ENCODE data around the gene MRPL51. TPM values are rescaled to one million over a fixed set of nuclear protein-coding genes. Genes with fewer than 3 reads are reported as not detected.

MRPL51 gene
- 80.0 and 92.2 TPM in 2 replicates for total RNA-seq

DNA sequence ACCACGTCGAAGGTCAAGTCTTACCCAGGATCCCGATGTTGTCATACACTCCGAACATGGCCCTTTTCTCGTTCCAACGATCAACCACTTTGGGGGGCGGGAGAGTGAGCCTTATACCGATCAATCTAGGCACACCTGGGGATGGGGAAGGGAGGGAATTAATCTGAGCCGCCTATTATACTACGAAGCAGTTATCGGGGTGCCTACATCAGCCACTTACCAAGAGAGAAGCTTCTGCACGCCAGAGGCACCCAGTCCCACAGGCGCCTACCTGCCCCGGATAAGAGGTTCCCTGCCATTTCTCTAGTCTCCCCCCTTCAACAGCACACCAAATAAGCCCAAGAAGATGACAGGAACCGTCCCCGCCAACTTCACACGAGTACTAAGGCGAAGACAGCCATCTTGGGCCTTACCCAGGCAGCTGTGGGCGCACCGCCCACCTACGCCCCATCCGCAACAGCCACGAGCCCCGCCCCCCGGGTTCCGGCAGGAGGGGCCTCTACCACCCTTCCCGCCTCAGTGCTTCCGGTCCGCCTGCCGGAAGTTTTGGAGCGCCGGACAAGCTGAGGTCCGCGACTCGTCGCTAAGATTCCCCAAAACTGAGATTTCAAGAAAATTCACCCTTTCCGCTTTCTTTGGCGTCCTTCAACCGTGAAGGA lies at the start of gene MRPL51:
TSS of gene MRPL51 (minus strand) at position 425 of the 659 bp plus-strand sequence. CDS start at position 299, 126 bp downstream.

DNA sequence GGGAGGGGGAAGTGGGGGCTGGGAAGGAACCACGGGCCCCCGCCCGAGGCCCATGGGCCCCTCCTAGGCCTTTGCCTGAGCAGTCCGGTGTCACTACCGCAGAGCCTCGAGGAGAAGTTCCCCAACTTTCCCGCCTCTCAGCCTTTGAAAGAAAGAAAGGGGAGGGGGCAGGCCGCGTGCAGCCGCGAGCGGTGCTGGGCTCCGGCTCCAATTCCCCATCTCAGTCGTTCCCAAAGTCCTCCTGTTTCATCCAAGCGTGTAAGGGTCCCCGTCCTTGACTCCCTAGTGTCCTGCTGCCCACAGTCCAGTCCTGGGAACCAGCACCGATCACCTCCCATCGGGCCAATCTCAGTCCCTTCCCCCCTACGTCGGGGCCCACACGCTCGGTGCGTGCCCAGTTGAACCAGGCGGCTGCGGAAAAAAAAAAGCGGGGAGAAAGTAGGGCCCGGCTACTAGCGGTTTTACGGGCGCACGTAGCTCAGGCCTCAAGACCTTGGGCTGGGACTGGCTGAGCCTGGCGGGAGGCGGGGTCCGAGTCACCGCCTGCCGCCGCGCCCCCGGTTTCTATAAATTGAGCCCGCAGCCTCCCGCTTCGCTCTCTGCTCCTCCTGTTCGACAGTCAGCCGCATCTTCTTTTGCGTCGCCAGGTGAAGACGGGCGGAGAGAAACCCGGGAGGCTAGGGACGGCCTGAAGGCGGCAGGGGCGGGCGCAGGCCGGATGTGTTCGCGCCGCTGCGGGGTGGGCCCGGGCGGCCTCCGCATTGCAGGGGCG lies 41.0 kb upstream of the MRPL51 start, which contains the start of gene GAPDH:
TSS of gene GAPDH (plus strand) at position 595 of the 772 bp plus-strand sequence. CDS start 316 bp downstream, outside the sequence.

DNA sequence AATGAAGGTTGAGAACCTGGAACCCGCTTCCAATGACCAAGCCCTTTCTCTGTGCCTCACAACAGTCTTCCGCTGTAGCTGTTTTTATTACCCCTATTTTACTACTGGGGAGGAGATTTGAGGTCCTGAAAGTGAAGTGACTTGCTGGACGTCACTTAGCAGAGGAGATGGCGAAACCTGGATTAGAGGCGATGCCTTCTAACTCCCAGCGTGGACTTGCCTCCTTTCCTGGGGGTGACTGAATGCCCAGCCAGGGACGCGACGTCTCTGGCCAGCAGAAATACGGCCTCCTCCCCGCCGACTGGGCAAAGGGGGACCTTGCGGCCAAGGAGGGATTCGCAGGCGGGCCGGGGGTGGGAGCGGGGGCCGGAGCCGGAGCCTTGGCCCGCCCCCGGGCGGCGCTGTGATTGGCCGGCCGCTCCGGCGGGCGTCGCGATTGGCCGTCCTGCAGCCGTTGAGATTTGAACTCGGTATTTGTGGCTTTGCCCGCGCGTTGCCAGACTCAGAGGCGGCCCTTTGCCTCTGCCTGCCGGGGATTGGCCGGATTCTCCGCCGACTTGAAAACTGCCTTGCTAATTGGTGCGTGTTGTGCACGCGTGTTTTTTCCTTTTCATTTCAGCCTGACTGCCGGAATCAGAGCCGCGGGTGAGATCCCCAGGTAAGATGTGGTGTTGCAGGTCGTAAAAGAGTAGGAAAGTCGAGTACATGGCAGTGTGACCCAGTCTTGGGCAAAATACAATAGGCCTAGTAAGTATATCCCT lies 615 bp upstream of the MRPL51 start, which contains the start of gene NCAPD2:
TSS of gene NCAPD2 (plus strand) at position 606 of the 761 bp plus-strand sequence. CDS start 997 bp downstream, outside the sequence.

DNA sequence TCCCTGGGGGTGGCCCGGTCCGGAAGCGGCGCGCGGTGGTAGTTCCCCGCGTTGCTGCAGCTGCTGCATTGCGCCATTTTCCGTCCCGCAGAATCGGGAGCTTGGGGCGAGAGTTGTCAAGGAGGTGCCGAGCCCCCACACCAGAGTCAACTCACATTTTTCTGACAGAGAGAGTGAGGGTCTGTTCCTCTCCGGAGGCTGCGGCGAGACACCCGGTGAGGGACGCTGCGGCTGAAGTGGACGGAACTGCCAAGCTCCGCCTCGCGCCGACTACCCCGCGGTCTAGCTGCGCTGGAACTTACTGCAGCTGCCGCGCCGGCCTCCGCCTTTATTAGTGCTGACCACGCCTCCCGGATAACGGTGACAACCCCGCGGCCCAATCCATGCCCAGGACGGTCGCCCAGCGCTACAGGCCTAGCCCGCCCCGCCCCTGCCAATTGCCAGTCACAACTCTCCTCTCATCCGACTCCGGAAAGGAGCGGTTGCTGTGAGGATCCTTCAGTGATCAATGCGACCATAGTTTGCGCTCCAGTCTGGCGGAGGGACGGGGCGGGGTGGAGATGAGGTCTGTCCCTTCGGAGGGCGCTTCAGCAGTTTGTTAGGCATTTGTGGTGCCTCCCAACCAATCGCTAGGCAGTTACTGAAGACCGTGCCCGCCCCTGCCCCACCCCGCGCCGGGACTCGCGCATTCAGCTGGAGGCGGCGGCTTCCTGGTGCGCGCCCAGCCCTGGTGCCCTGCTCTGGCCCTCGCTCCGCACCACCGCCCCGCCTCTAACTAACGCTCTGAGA lies 22.5 kb downstream of the MRPL51 start, which contains the start of gene VAMP1:
TSS of gene VAMP1 (minus strand) at position 303 of the 789 bp plus-strand sequence. CDS start at position 157, 146 bp downstream.

DNA sequence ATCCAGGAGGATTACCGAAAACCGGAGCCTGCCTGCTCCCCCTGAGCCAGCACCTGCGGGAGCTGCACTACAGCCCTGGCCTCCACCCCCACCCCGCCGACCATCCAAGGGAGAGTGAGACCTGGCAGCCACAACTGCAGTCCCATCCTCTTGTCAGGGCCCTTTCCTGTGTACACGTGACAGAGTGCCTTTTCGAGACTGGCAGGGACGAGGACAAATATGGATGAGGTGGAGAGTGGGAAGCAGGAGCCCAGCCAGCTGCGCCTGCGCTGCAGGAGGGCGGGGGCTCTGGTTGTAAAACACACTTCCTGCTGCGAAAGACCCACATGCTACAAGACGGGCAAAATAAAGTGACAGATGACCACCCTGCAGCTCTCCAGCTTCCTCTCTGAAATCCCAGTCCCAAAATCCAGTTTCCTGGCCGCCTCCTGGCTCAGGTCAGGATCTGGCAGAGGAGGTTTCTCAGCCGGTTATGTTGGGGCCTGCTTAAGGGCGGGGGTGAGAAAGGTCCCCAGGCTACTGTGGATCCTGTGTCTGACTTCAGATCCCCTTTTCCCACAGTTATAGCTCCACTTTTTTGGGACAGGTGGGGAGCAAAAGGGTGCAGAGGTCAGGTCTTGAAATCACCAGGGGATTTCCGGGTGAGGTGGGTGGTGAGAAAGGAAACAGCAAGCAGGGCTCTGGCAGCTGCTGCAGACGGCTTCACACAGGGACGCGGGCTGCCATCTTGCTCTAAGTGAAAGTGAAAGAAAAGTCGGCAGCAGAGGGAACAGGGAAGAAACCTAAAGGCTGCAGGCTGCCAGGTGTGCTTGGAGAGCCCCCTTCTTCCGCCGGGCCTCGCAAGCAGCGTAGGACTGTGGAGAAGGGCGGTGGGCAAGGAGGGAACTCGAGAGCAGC lies 41.5 kb downstream of the MRPL51 start, which contains the start of gene TAPBPL:
TSS of gene TAPBPL (plus strand) at position 695 of the 897 bp plus-strand sequence. CDS start 207 bp downstream, outside the sequence.

DNA sequence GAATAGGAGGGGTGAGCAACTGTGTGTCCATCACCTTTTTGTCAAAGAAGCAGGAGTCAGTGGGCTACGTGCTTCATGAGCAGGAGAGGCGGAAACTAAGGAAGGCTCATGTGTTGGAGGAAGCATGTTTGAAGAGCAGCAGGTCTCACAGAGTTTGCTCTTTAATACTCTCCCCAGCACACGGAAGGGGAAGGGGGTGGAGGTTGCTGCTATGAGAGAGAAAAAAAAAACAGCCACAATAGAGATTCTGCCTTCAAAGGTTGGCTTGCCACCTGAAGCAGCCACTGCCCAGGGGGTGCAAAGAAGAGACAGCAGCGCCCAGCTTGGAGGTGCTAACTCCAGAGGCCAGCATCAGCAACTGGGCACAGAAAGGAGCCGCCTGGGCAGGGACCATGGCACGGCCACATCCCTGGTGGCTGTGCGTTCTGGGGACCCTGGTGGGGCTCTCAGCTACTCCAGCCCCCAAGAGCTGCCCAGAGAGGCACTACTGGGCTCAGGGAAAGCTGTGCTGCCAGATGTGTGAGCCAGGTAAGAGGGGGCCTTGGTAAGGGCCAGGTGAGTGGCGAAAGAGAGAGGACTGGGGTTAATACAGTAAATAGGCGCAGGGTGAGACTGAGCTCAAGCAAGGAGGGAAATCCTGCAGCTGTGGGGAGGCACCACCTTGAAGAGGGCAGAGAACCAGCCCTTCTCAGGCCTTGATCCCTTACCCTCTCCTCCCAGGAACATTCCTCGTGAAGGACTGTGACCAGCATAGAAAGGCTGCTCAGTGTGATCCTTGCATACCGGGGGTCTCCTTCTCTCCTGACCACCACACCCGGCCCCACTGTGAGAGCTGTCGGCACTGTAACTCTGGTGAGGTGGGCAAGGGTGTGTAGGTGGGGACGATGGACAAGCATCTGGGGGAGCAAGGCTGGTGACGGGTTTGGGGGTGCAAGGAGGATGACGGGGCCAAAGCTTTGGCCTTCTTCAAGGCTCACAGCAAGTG lies 48.1 kb downstream of the MRPL51 start, which contains the start of gene CD27:
TSS of gene CD27 (plus strand) at position 252 of the 985 bp plus-strand sequence. CDS start at position 393, 141 bp downstream.

Other genes with a start within 250 kb of the MRPL51 start
- gene PLEKHG6, start 182.6 kb downstream of the MRPL51 start, total RNA-seq = under 0.01 TPM in 1 of 2 replicates, not detected in the other
- gene TNFRSF1A, start 151.2 kb downstream of the MRPL51 start, total RNA-seq = 123 and 161 TPM in 2 replicates
- gene SCNN1A, start 117.7 kb downstream of the MRPL51 start, total RNA-seq = 0.10 and 0.65 TPM in 2 replicates
- gene LTBR, start 109.1 kb downstream of the MRPL51 start, total RNA-seq = 108 and 135 TPM in 2 replicates
- gene CD27, start 48.3 kb downstream of the MRPL51 start, total RNA-seq = not detected in 2 replicates
- gene TAPBPL, start 41.2 kb downstream of the MRPL51 start, total RNA-seq = 8.2 and 9.3 TPM in 2 replicates
- gene VAMP1, start 22.6 kb downstream of the MRPL51 start, total RNA-seq = 4.6 and 4.8 TPM in 2 replicates
- 38.2 and 48.4 TPM in 2 replicates for gene NCAPD2, start 840 bp upstream of the MRPL51 start, total RNA-seq
- gene GAPDH, start 41.3 kb upstream of the MRPL51 start, total RNA-seq = 6,940 and 9,259 TPM in 2 replicates
- gene IFFO1, start 62.8 kb upstream of the MRPL51 start, total RNA-seq = 9.7 and 12.7 TPM in 2 replicates
- 35.3 and 40.0 TPM in 2 replicates for gene NOP2, start 75.0 kb upstream of the MRPL51 start, total RNA-seq
- gene CHD4, start 114.1 kb upstream of the MRPL51 start, total RNA-seq = 225 and 228 TPM in 2 replicates
- 0.10 TPM in 1 of 2 replicates, not detected in the other for gene LPAR5, start 142.7 kb upstream of the MRPL51 start, total RNA-seq
- gene ACRBP, start 154.2 kb upstream of the MRPL51 start, total RNA-seq = 0.57 and 1.6 TPM in 2 replicates
- gene ING4, start 169.9 kb upstream of the MRPL51 start, total RNA-seq = 37.7 and 40.8 TPM in 2 replicates
- 30.2 and 31.4 TPM in 2 replicates for gene ZNF384, start 196.1 kb upstream of the MRPL51 start, total RNA-seq
- not detected in 2 replicates for gene PIANP, start 207.6 kb upstream of the MRPL51 start, total RNA-seq
- 42.5 and 45.7 TPM in 2 replicates for gene COPS7A, start 230.8 kb upstream of the MRPL51 start, total RNA-seq

All from vein endothelial cell (primary cell).